GM21423 (cell line): Measurements from ENCODE around the gene DCAKD.

Experiments
- ATAC-seq: cut with Tn5 transposase; IDR thresholded peaks from one replicate; pipeline ENCODE4 v1.9.1; 2021; ENCODE audit warnings: mild to moderate bottlenecking, moderate library complexity; ENCODE audit not compliant: unreplicated experiment

The DCAKD gene

DNA sequence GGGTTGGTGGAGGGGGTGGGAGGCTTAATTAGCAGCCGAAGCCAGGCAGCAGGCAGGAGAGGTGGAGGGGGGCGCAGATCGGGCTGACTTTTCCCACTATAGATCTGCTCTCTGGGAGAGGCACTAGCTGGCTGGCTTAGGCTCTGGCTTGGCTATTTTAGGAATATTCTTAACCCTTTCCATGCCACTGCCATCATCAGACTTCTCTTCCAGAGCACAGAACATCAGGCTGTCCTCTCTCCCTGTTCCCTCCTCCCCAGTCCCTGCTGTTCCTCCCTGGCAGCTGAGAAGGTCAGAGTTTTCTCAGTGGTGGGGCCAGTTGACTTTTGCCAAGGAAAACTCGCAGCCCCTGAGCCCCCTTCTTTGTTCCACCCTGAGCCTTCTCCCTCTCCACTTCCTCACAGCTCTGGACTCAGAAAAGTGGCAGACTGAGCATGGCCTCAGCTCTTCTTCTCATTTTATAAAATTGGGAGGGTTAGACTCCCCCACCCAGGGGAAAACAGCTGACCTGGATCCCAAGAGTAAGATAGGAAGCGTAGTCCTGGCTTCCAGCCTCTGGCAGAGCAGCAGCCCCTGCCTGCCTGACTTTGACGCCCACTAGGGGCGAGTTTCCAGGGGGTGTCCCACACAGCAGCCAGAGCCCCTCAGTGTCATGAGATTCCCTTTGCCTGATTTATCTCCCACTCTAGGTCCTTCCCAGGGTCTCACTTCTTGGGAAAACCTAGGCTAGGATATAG, 73.5 kb downstream of the DCAKD start:
- no peak for ATAC-seq

DNA sequence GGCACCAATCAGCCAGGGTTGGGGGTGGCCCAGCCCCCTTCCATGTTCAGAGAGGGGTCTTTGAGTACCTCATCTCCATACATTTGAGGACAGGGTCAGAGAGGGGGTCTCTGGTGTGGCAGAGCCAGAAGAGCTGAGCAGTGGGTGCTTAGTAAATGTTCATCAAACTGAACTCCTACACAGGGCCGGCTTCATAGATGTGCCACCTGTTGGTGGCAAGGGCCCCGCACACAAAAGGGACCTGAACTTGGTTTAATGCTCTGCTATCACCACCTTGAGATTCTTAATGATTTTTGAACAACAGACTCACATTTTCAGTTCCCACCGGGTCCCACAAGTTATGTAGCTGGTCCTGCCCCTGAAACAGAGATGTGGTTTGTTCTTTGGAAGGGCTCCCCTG, 74.4 kb downstream of the DCAKD start:
- ATAC-seq, result no peak

DNA sequence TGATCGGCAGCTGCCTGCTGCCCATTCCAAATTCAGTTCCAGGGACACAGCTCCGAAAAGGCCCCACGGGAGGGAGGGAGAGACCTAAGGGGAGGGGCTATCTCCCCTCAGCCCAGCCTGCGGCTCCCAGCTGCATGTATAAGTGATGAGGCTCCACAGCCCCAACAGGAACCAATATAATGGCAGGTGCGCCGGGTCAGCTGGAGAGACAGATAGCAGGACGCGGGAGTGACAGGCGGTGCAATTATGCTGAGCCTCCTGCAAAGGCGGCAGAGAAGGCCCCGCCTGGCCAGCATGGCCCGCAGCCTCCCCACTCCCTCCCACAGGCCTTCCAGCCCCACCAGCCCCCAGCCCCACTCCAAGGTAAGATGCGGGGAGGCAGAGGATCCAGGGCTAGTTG, 75.2 kb downstream of the DCAKD start:
- no peak for ATAC-seq
